ENCODE data around the gene DTX3L.

DTX3L gene

GRCh38 chr3:122609798-122610559 lies 45.8 kb downstream of the DTX3L start:
- no peak overlapping the region for H3K9ac ChIP-seq (ENCODE audit: low read length)
- H3K4me1 ChIP-seq (ENCODE audit: insufficient read depth, low read length), result no peaks in the 10 kb centered on the region
- no peak overlapping the region for H3K4me3 ChIP-seq (ENCODE audit: low read depth in 1 of 2, low read length in 2 of 2)
- no peaks in the 10 kb centered on the region for H3K36me3 ChIP-seq (ENCODE audit: insufficient read depth, low read length)
- no peaks in the 10 kb centered on the region for H3K9me3 ChIP-seq (ENCODE audit: low read length)
- H3K27ac ChIP-seq (ENCODE audit: low read depth, low read length), result no peak overlapping the region
- H3K27me3 ChIP-seq (ENCODE audit: control insufficient read depth in 1 of 2, insufficient read depth in 2 of 2, low read length in 2 of 2), result no peaks in the 10 kb centered on the region

- no peaks in the 10 kb centered on the region for H3K36me3 ChIP-seq (ENCODE audit: insufficient read depth, low read length)
- no peak overlapping the region for H3K27ac ChIP-seq (ENCODE audit: low read depth, low read length)
- no peaks in the 10 kb centered on the region for H3K4me1 ChIP-seq (ENCODE audit: insufficient read depth, low read length)
- H3K4me3 ChIP-seq (ENCODE audit: low read depth in 1 of 2, low read length in 2 of 2), result no peak overlapping the region
- H3K27me3 ChIP-seq (ENCODE audit: control insufficient read depth in 1 of 2, insufficient read depth in 2 of 2, low read length in 2 of 2), result no peaks in the 10 kb centered on the region
- no peak overlapping the region for H3K9ac ChIP-seq (ENCODE audit: low read length)
- H3K9me3 ChIP-seq (ENCODE audit: low read length), result no peaks in the 10 kb centered on the region
Observed at GRCh38 chr3:122612696-122613095, 48.6 kb downstream of the DTX3L start.

GRCh38 chr3:122615303-122615702 lies 51.2 kb downstream of the DTX3L start:
- H3K36me3 ChIP-seq (ENCODE audit: insufficient read depth, low read length), result no peaks in the 10 kb centered on the region
- H3K9me3 ChIP-seq (ENCODE audit: low read length), result no peaks in the 10 kb centered on the region
- H3K4me1 ChIP-seq (ENCODE audit: insufficient read depth, low read length), result no peaks in the 10 kb centered on the region
- H3K4me3 ChIP-seq (ENCODE audit: low read depth in 1 of 2, low read length in 2 of 2), result no peak overlapping the region
- H3K27me3 ChIP-seq (ENCODE audit: control insufficient read depth in 1 of 2, insufficient read depth in 2 of 2, low read length in 2 of 2), result no peaks in the 10 kb centered on the region
- H3K27ac ChIP-seq (ENCODE audit: low read depth, low read length), result no peak overlapping the region
- H3K9ac ChIP-seq (ENCODE audit: low read length), result no peak overlapping the region

- Histone ChIP-seq H3K4me3 (ENCODE audit: low read depth in 1 of 2, low read length in 2 of 2) (no peak overlapping the region), H3K27me3 (ENCODE audit: control insufficient read depth in 1 of 2, insufficient read depth in 2 of 2, low read length in 2 of 2) (no peaks in the 10 kb centered on the region), H3K4me1 (ENCODE audit: insufficient read depth, low read length) (no peaks in the 10 kb centered on the region), H3K27ac (ENCODE audit: low read depth, low read length) (no peak overlapping the region), H3K9ac (ENCODE audit: low read length) (no peak overlapping the region), H3K36me3 (ENCODE audit: insufficient read depth, low read length) (no peaks in the 10 kb centered on the region), H3K9me3 (ENCODE audit: low read length) (no peaks in the 10 kb centered on the region)
Observed at GRCh38 chr3:122618614-122619013, 54.5 kb downstream of the DTX3L start.

GRCh38 chr3:122619040-122619439 lies 54.9 kb downstream of the DTX3L start:
- Histone ChIP-seq H3K27me3 (ENCODE audit: control insufficient read depth in 1 of 2, insufficient read depth in 2 of 2, low read length in 2 of 2) (no peaks in the 10 kb centered on the region), H3K27ac (ENCODE audit: low read depth, low read length) (no peak overlapping the region), H3K9ac (ENCODE audit: low read length) (no peak overlapping the region), H3K9me3 (ENCODE audit: low read length) (no peaks in the 10 kb centered on the region), H3K4me3 (ENCODE audit: low read depth in 1 of 2, low read length in 2 of 2) (no peak overlapping the region), H3K4me1 (ENCODE audit: insufficient read depth, low read length) (no peaks in the 10 kb centered on the region), H3K36me3 (ENCODE audit: insufficient read depth, low read length) (no peaks in the 10 kb centered on the region)

- H3K27me3 ChIP-seq (ENCODE audit: control insufficient read depth in 1 of 2, insufficient read depth in 2 of 2, low read length in 2 of 2), result no peaks in the 10 kb centered on the region
- H3K9me3 ChIP-seq (ENCODE audit: low read length), result no peaks in the 10 kb centered on the region
- no peaks in the 10 kb centered on the region for H3K36me3 ChIP-seq (ENCODE audit: insufficient read depth, low read length)
- H3K9ac ChIP-seq (ENCODE audit: low read length), result no peak overlapping the region
- H3K4me1 ChIP-seq (ENCODE audit: insufficient read depth, low read length), result no peaks in the 10 kb centered on the region
- H3K4me3 ChIP-seq (ENCODE audit: low read depth in 1 of 2, low read length in 2 of 2), result no peak overlapping the region
- no peak overlapping the region for H3K27ac ChIP-seq (ENCODE audit: low read depth, low read length)
Observed at GRCh38 chr3:122620399-122620798, 56.3 kb downstream of the DTX3L start.

GRCh38 chr3:122621112-122621511 lies 57.0 kb downstream of the DTX3L start:
- no peaks in the 10 kb centered on the region for H3K4me1 ChIP-seq (ENCODE audit: insufficient read depth, low read length)
- H3K27ac ChIP-seq (ENCODE audit: low read depth, low read length), result no peak overlapping the region
- H3K36me3 ChIP-seq (ENCODE audit: insufficient read depth, low read length), result no peaks in the 10 kb centered on the region
- no peaks in the 10 kb centered on the region for H3K27me3 ChIP-seq (ENCODE audit: control insufficient read depth in 1 of 2, insufficient read depth in 2 of 2, low read length in 2 of 2)
- H3K9ac ChIP-seq (ENCODE audit: low read length), result no peak overlapping the region
- H3K9me3 ChIP-seq (ENCODE audit: low read length), result no peaks in the 10 kb centered on the region
- no peak overlapping the region for H3K4me3 ChIP-seq (ENCODE audit: low read depth in 1 of 2, low read length in 2 of 2)

- no peak overlapping the region for H3K9ac ChIP-seq (ENCODE audit: low read length)
- no peak overlapping the region for H3K27ac ChIP-seq (ENCODE audit: low read depth, low read length)
- H3K4me3 ChIP-seq (ENCODE audit: low read depth in 1 of 2, low read length in 2 of 2), result no peak overlapping the region
- H3K4me1 ChIP-seq (ENCODE audit: insufficient read depth, low read length), result no peaks in the 10 kb centered on the region
- no peaks in the 10 kb centered on the region for H3K36me3 ChIP-seq (ENCODE audit: insufficient read depth, low read length)
- no peaks in the 10 kb centered on the region for H3K27me3 ChIP-seq (ENCODE audit: control insufficient read depth in 1 of 2, insufficient read depth in 2 of 2, low read length in 2 of 2)
- no peaks in the 10 kb centered on the region for H3K9me3 ChIP-seq (ENCODE audit: low read length)
Observed at GRCh38 chr3:122623031-122623829, 59.1 kb downstream of the DTX3L start.

All from muscle layer of colon (tissue), 2 donors.